GM12864 (cell line): ENCODE results near the gene UBE2Z.
A peak's percentile ranks its signal among the peaks of the same experiment; 100 is the strongest.
"Not testable (repeated sequence)": the region's sequence is repeated elsewhere in the genome, so short reads cannot be mapped to it uniquely, and the experiment has no call there.

Source experiments
- DNase-seq: peaks from one replicate; pipeline ENCODE4 v3.0.0-alpha.2; 2011; ENCODE audit warnings: low read depth
- H3K4me3 ChIP-seq: 2 replicates; pipeline ENCODE4 v1.5.1; 2011; ENCODE audit warnings: mild to moderate bottlenecking, low read depth, low read length, control low read depth
- CTCF ChIP-seq: IDR thresholded peaks from 2 replicates; pipeline ENCODE4 v1.5.1; 2011; ENCODE audit warnings: low read depth, mild to moderate bottlenecking, moderate library complexity, low read length, control low read depth, inconsistent platforms; ENCODE audit errors: missing control alignments

Gene UBE2Z

DNA sequence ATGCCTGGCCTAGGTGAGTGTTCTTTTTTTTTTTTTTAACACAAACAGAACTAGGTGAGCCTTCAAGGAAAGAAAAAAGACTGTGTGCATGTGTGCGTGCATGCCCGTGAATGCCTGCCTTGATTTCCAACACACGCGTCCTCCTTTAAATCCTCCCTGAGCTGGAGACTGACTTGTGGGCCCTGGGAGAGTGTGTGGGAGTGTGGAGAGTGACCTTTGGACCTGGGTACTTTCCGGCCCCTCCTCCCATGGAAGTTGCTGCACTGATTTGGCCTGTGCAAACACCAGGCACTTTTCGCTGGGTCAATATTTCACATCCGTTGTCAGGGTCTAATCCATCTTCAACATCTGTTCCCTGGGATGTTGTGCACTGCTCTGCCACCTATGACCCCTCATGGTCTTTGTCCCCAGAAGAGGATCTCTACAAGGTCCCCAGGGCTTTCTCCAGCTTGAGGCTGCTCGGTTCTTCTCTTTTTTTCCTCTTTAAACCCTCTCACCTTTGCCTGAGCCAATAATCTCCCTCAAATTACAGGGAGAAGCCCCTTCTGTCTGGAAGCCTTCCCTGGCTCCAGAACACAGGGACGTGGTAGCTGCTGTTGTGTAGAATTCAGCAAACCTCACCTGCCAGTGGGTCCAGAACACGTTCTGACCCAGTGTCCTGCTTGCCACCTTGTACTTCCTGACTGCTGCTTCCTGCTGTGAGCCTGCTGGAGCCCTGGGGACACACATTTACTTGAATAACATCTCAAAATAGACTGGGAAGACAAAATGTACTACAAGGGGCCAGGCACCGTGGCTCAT lies 36.5 kb upstream of the UBE2Z start:
- no peak overlapping the region for H3K4me3 ChIP-seq
- no peak for TF ChIP-seq CTCF
- DNase-seq = no peak

DNA sequence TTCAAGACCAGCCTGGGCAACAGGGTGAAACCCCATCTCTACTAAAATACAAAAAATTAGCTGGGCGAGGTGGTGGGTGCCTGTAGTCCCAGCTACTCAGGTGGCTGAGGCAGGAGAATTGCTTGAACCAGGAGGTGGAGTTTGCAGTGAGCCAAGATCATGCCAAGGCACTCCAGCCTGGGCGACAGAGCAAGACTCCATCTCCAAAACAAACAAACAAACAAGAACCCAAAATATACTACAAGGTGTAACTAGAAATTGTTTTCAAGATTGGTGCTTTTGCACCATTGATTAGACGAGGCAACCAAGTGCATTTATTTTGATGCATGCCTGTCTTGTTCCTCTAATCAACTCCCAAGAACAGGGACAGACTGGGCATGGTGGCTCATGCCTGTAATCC lies 35.8 kb upstream of the UBE2Z start:
- not testable (repeated sequence) for H3K4me3 ChIP-seq, DNase-seq

GRCh38 chr17:48873209-48873608 lies 35.0 kb upstream of the UBE2Z start:
- TF ChIP-seq CTCF = no peak
- no peak for DNase-seq
- no peak overlapping the region for H3K4me3 ChIP-seq

GRCh38 chr17:48873696-48874443 lies 34.3 kb upstream of the UBE2Z start:
- no peak overlapping the region for H3K4me3 ChIP-seq
- no peak for DNase-seq
- no peak for TF ChIP-seq CTCF

DNA sequence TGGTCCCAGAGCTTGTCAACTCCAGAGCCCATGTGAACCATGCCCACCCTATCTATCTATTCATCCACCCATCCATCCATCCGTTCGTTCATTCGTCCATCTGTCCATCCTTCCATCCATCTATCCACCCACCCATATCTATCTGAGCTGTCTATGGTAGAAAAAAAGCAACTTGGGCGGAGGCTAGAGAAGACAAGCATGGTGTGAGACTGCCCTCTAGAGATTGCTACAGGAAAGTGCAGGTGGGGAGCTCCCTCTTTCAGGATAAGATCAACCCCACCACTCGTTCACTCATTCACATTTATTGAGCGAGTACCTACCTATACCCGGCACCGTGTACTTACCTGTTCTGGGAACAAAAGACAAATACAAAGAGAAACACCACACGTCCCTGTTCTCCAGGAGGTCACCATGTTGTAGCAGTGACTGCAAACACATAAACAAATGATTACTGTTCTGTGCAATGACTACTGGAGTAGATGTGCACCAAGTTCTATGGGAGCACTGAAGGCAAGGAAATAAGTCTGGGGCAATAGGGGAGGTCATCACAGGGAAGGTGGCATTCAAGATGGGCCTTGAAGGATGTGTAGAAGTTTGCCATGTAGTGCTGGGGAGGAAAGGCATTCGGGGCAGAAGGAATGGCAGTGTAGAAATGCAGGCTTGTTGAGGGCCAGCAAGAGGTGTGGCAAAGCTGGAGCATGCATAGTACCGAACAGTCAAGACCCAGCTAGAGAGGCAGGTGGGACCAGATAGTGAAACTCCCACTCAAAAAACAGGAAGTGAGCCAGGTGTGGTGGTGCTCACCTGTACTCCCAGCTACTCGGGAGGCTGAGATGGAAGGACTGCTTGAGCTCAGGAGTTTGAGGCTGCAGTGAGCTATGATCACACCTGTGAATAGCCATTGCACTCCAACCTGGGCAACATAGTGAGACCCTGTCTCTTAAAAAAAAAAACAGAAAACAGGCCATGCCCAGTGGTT lies 29.0 kb upstream of the UBE2Z start:
- peak; percentile 53 for DNase-seq
- H3K4me3 ChIP-seq = no peak overlapping the region
- peak; percentile 98 for TF ChIP-seq CTCF

GRCh38 chr17:48882272-48882671 lies 25.9 kb upstream of the UBE2Z start:
- TF ChIP-seq CTCF = no peak
- DNase-seq = no peak
- H3K4me3 ChIP-seq = no peak overlapping the region

DNA sequence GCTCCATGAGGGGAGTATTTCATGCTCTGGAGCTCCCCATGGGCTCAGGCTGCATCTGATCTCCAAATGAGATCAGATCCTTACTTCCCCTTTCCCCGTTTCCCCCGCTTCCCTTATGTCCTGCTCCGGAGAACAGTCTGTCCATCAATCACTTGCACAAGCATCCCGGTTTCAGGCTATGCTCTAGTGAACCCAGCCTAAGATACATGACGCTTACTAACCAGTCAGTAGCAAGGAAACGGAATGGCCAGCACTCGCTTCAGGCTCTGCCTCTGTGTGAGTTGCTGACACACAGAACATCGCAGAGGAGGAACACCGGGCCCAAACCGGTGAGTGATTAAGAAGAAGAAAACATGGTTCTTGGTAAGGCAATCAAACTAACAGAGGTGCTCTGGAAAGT lies 25.0 kb upstream of the UBE2Z start:
- no peak for TF ChIP-seq CTCF
- H3K4me3 ChIP-seq = no peak overlapping the region
- DNase-seq = no peak
